RKO (cell line): Measurements from ENCODE around the gene GRIK4.

Experiments
- DNase-seq: peaks from one replicate; pipeline ENCODE4 v3.0.0-alpha.2; 2016; ENCODE audit warnings: low spot score

GRIK4 gene

GRCh38 chr11:120635136-120635810 is 123.7 kb downstream of the GRIK4 start:
- no peak for DNase-seq

- no peak for DNase-seq
Observed at GRCh38 chr11:120637131-120637530, 125.6 kb downstream of the GRIK4 start.

- DNase-seq = no peak
Observed at GRCh38 chr11:120642196-120642894, 130.8 kb downstream of the GRIK4 start.

GRCh38 chr11:120643284-120643683 is 131.7 kb downstream of the GRIK4 start:
- no peak for DNase-seq

GRCh38 chr11:120645639-120646038 is 134.1 kb downstream of the GRIK4 start:
- no peak for DNase-seq

GRCh38 chr11:120646206-120646605 is 134.7 kb downstream of the GRIK4 start:
- no peak for DNase-seq

GRCh38 chr11:120647681-120648080 is 136.1 kb downstream of the GRIK4 start:
- DNase-seq = no peak

GRCh38 chr11:120648771-120649170 is 137.2 kb downstream of the GRIK4 start:
- no peak for DNase-seq

- DNase-seq = no peak
Observed at GRCh38 chr11:120649316-120649715, 137.8 kb downstream of the GRIK4 start.

GRCh38 chr11:120651396-120651795 is 139.8 kb downstream of the GRIK4 start:
- no peak for DNase-seq

- DNase-seq = no peak
Observed at GRCh38 chr11:120651836-120652235, 140.3 kb downstream of the GRIK4 start.

- DNase-seq = no peak
Observed at GRCh38 chr11:120652705-120653335, 141.3 kb downstream of the GRIK4 start.

GRCh38 chr11:120655589-120655988 is 144.0 kb downstream of the GRIK4 start:
- DNase-seq = no peak

- DNase-seq = no peak
Observed at GRCh38 chr11:120657306-120658070, 145.9 kb downstream of the GRIK4 start.

GRCh38 chr11:120658071-120658423 is 146.5 kb downstream of the GRIK4 start:
- no peak for DNase-seq

GRCh38 chr11:120659076-120659475 is 147.5 kb downstream of the GRIK4 start:
- no peak for DNase-seq

GRCh38 chr11:120660024-120660565 is 148.5 kb downstream of the GRIK4 start:
- DNase-seq = peak; percentile 25

- no peak for DNase-seq
Observed at GRCh38 chr11:120662071-120662676, 150.6 kb downstream of the GRIK4 start.

- DNase-seq = no peak
Observed at GRCh38 chr11:120663142-120663541, 151.6 kb downstream of the GRIK4 start.

GRCh38 chr11:120666121-120666639 is 154.6 kb downstream of the GRIK4 start:
- no peak for DNase-seq

GRCh38 chr11:120667281-120667680 is 155.7 kb downstream of the GRIK4 start:
- DNase-seq = no peak

- no peak for DNase-seq
Observed at GRCh38 chr11:120667934-120668333, 156.4 kb downstream of the GRIK4 start.
